HG03108 (cell line): ENCODE measurements around the gene CRYBG3.

ENCODE experiments used
- ATAC-seq: cut with Tn5 transposase; IDR thresholded peaks from one replicate; pipeline ENCODE4 v1.9.1; 2021; ENCODE audit warnings: moderate library complexity; ENCODE audit not compliant: unreplicated experiment

Gene CRYBG3

GRCh38 chr3:97835761-97836160 is 13.9 kb downstream of the CRYBG3 start:
- ATAC-seq, result no peak

GRCh38 chr3:97838393-97838792 is 16.6 kb downstream of the CRYBG3 start:
- no peak for ATAC-seq

- no peak for ATAC-seq
Measured at GRCh38 chr3:97839944-97840343, 18.1 kb downstream of the CRYBG3 start.

- ATAC-seq, result no peak
Measured at GRCh38 chr3:97841304-97841703, 19.5 kb downstream of the CRYBG3 start.

- no peak for ATAC-seq
Measured at GRCh38 chr3:97841956-97842355, 20.1 kb downstream of the CRYBG3 start.

GRCh38 chr3:97848779-97849178 is 27.0 kb downstream of the CRYBG3 start:
- ATAC-seq, result no peak

- ATAC-seq, result no peak
Measured at GRCh38 chr3:97857401-97857800, 35.6 kb downstream of the CRYBG3 start.

GRCh38 chr3:97860364-97860763 is 38.6 kb downstream of the CRYBG3 start:
- no peak for ATAC-seq

GRCh38 chr3:97862582-97862981 is 40.8 kb downstream of the CRYBG3 start:
- no peak for ATAC-seq

GRCh38 chr3:97863031-97863430 is 41.2 kb downstream of the CRYBG3 start:
- ATAC-seq, result no peak

GRCh38 chr3:97863775-97864174 is 42.0 kb downstream of the CRYBG3 start:
- ATAC-seq, result no peak

GRCh38 chr3:97871186-97871585 is 49.4 kb downstream of the CRYBG3 start:
- no peak for ATAC-seq

- ATAC-seq, result no peak
Measured at GRCh38 chr3:97871801-97872524, 50.2 kb downstream of the CRYBG3 start.

GRCh38 chr3:97872525-97873042 is 50.8 kb downstream of the CRYBG3 start:
- no peak for ATAC-seq

GRCh38 chr3:97880267-97880666 is 58.5 kb downstream of the CRYBG3 start:
- no peak for ATAC-seq

- ATAC-seq, result no peak
Measured at GRCh38 chr3:97882975-97883598, 61.3 kb downstream of the CRYBG3 start.

- no peak for ATAC-seq
Measured at GRCh38 chr3:97883736-97884135, 61.9 kb downstream of the CRYBG3 start.

- no peak for ATAC-seq
Measured at GRCh38 chr3:97884586-97885123, 62.8 kb downstream of the CRYBG3 start.

GRCh38 chr3:97885931-97886824 is 64.4 kb downstream of the CRYBG3 start:
- ATAC-seq, result no peak

- ATAC-seq, result no peak
Measured at GRCh38 chr3:97889814-97890213, 68.0 kb downstream of the CRYBG3 start.

- no peak for ATAC-seq
Measured at GRCh38 chr3:97892852-97893251, 71.0 kb downstream of the CRYBG3 start.
